PFSK-1 (cell line): Measurements from ENCODE around the gene C10orf71.

ENCODE experiments used
- FOXP2 ChIP-seq: optimal IDR thresholded peaks from 2 replicates; pipeline ENCODE3; 2011; ENCODE audit warnings: borderline replicate concordance, control low read depth, inconsistent platforms; ENCODE audit not compliant: insufficient read depth; ENCODE audit errors: extremely low read length, extremely low read depth
- POLR2AphosphoS5 ChIP-seq: IDR thresholded peaks from 2 replicates; pipeline ENCODE4 v1.6.1; 2012; ENCODE audit warnings: low read depth, mild to moderate bottlenecking, control low read depth, low read length, moderate library complexity
- REST ChIP-seq, 2 experiments: IDR thresholded peaks; 2 replicates each; pipeline versions ENCODE4 v1.6.1 to v1.8.0; 2011 to 2012; ENCODE audit warnings: low read depth in 2 of 2, low read length in 2 of 2, control low read depth in 1 of 2, inconsistent platforms in 1 of 2, mild to moderate bottlenecking in 1 of 2, moderate library complexity in 1 of 2; ENCODE audit not compliant: insufficient read depth in 1 of 2
- SIN3A ChIP-seq: IDR thresholded peaks from 2 replicates; pipeline ENCODE4 v1.6.1; 2012; ENCODE audit warnings: mild to moderate bottlenecking, low read length, moderate library complexity, borderline replicate concordance; ENCODE audit not compliant: insufficient read depth
- TAF1 ChIP-seq: IDR thresholded peaks from 2 replicates; pipeline ENCODE4 v1.6.1; 2012; ENCODE audit warnings: low read length, control low read depth, borderline replicate concordance; ENCODE audit not compliant: insufficient read depth

Gene C10orf71

GRCh38 chr10:49361178-49361554, 62.2 kb downstream of the C10orf71 start:
- TF ChIP-seq POLR2AphosphoS5 (no peak), REST (IDR thresholded peaks at IDR 0.05; ENCODE audit: insufficient read depth in 1 of 2, low read depth in 2 of 2, low read length in 2 of 2) (no peak), FOXP2 (no peak), TAF1 (no peak), SIN3A (no peak)

- TF ChIP-seq POLR2AphosphoS5 = no peak
- no peak for TF ChIP-seq FOXP2
- TF ChIP-seq REST (IDR thresholded peaks at IDR 0.05; ENCODE audit: insufficient read depth in 1 of 2, low read depth in 2 of 2, low read length in 2 of 2) = no peak
- TF ChIP-seq TAF1 = no peak
- TF ChIP-seq SIN3A = no peak
These were observed 63.0 kb downstream of the C10orf71 start for GRCh38 chr10:49361735-49362568.

GRCh38 chr10:49362596-49363260, 63.8 kb downstream of the C10orf71 start:
- no peak for TF ChIP-seq TAF1
- no peak for TF ChIP-seq POLR2AphosphoS5
- no peak for TF ChIP-seq FOXP2
- no peak for TF ChIP-seq REST (IDR thresholded peaks at IDR 0.05; ENCODE audit: insufficient read depth in 1 of 2, low read depth in 2 of 2, low read length in 2 of 2)
- no peak for TF ChIP-seq SIN3A

GRCh38 chr10:49363309-49364031, 64.5 kb downstream of the C10orf71 start:
- TF ChIP-seq POLR2AphosphoS5 (no peak), SIN3A (no peak), REST (IDR thresholded peaks at IDR 0.05; ENCODE audit: insufficient read depth in 1 of 2, low read depth in 2 of 2, low read length in 2 of 2) (no peak), FOXP2 (no peak), TAF1 (no peak)
